Astrocyte (in vitro differentiated cells and primary cell): ENCODE data around the gene PELI2.

ENCODE experiments used
- EZH2 ChIP-seq: IDR thresholded peaks from 2 replicates; pipeline ENCODE4 v1.6.1; 2012; ENCODE audit warnings: mild to moderate bottlenecking, low read length, inconsistent platforms; ENCODE audit not compliant: insufficient read depth
- TF ChIP-seq, protein P1 (sequence below): IDR thresholded peaks from 2 replicates; pipeline ENCODE4 v1.5.1; 2011; ENCODE audit warnings: low read depth, mild to moderate bottlenecking, inconsistent platforms, low read length, moderate library complexity; ENCODE audit not compliant: insufficient read depth

DNA sequence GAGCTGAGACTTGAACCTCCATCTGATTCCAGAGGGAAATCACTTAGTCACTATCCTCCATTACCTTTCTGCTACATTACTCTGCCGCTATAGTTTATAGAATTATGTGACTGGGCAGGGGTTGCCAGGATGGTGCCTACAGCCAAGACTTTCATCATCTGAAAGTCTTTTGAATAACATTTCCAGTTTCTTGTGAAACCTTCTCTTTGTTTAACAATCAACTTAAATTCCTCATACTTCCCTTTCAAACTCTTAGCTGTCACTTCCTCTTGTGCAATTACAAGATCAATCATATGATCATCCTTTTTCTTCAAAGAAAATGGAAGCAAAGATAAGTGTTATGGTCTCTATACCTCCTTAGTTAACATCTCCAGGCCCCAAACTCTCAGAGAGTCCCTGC, 25.4 kb upstream of the PELI2 start:
- TF ChIP-seq, protein P1, sequence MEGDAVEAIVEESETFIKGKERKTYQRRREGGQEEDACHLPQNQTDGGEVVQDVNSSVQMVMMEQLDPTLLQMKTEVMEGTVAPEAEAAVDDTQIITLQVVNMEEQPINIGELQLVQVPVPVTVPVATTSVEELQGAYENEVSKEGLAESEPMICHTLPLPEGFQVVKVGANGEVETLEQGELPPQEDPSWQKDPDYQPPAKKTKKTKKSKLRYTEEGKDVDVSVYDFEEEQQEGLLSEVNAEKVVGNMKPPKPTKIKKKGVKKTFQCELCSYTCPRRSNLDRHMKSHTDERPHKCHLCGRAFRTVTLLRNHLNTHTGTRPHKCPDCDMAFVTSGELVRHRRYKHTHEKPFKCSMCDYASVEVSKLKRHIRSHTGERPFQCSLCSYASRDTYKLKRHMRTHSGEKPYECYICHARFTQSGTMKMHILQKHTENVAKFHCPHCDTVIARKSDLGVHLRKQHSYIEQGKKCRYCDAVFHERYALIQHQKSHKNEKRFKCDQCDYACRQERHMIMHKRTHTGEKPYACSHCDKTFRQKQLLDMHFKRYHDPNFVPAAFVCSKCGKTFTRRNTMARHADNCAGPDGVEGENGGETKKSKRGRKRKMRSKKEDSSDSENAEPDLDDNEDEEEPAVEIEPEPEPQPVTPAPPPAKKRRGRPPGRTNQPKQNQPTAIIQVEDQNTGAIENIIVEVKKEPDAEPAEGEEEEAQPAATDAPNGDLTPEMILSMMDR = no peak
- no peak for TF ChIP-seq EZH2
